ENCODE measurements around the gene TMEM18.
A peak's percentile ranks its signal among the peaks of the same experiment; 100 is the strongest.
"Not testable (repeated sequence)": the region's sequence is repeated elsewhere in the genome, so short reads cannot be mapped to it uniquely, and the experiment has no call there.

Gene TMEM18

DNA sequence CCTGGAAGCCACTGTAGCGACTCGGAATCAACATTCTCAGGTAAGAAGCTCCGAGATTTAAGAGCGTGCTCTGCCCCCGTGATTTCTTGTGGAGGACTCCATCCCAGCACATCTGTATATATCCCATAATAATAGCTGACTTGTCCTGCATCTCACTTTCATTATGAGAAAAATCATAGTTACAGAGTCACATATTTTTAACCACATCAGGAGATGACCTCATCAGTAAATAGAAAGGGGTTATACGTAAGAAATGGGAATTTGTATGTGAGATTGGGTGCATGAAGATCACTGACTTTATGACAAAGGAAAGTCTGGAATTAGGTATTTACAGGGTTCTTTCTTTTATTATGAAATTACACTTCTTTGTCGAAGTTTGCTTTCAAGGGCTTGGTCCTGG lies 16.4 kb upstream of the TMEM18 start:
- DNase-seq (ENCODE audit: low read depth), result no peak

- no peak for DNase-seq (ENCODE audit: low read depth)
Measured at GRCh38 chr2:692767-693166, 15.6 kb upstream of the TMEM18 start.

DNA sequence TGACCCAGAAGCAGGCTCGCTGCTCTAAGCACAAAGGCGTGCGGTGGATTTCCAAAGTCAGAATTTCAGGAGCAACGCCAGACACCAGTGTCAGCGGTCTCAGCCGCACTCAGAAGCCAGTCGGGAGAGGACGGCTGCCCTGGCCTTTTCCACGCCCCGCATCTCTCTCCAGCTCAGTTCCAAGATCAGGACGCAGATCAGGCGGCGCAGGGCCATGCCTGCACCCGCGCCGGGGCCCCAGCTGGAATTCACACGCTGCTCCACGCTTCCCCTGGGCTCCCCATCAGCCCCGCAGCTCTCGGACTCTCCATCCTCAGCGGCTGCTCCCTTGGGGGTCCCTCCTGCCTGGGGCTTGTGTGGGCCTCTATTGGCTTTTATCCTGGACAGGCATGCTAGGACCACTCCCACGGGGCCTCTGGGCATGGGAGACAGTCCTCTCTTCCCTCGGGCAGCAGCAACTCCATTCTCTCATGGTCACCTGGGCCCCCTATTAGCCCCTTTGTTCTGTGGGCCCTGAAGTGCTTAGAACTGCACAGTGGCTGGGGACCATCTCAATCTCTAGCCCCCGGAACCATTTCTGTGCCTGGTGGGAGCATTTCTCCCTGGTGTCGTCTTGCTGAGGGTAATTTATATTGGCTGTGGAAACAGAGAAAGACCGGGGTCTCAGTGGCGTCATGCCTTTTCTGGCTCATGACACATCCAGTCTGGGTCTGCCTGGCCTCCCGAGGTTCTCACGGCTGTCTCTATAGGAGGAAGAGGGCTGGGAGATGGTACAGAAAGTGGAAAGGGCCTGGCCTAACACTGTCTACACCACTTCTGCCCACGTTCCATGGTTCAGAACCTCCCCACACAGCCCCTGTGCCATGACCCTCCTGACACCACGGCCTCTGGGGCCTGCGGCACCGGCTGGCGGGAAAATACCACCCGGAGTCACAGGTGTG lies 14.9 kb upstream of the TMEM18 start:
- DNase-seq (ENCODE audit: low read depth), result no peak

GRCh38 chr2:690799-691198 lies 13.6 kb upstream of the TMEM18 start:
- DNase-seq (ENCODE audit: low read depth), result no peak

DNA sequence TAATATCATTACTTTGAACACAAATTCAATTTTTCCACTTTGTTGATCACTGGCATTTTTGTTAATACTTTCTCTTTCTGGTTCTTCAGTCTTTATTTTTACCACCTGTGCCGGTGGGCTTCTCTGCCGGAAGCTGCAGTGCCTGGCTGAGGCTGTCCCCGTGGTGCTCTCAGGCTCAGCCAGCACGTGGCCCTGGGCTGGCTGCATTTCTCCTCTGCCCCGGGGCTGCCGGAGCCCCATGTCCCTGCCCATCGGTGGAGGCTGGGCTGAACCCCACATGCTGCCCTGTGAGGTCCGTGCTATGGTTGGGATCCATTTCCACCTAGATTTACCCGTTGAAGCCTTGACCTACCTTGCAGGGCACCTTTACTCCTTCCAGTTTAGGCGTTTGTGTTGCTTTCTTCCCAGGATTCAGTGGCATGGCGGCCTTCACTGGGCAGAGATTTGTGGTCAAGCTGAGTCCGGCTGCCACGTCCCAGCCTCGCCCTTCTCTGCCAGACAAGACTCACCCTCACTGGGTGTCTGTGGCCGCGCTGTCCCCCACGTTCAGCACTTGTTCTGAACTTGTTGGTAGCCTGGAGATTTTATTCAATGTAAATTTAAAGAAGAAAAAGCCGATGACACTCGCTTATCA lies 12.8 kb upstream of the TMEM18 start:
- DNase-seq (ENCODE audit: low read depth), result no peak

GRCh38 chr2:689237-689636 lies 12.0 kb upstream of the TMEM18 start:
- no peak for DNase-seq (ENCODE audit: low read depth)

- no peak for DNase-seq (ENCODE audit: low read depth)
Measured at GRCh38 chr2:688504-689076, 11.4 kb upstream of the TMEM18 start.

DNA sequence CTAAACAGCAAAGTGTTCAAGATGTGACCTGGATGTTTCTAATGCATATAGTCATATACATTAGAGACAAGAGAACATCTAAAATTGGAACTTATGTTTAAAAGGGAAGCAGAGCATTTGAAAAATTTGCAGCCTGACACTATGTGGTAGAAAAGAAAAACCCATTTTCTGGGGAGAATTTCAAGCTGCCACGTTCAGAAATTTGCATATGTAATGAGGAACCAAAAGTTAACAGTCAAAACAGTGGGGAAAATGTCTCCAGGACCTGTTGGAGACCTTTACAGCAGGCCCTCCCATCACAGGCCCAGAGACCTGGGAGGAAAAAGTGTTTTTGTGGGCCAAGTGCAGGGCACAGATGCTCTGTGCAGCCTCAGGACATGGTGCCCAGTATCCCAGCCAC lies 8.2 kb upstream of the TMEM18 start:
- no peak for DNase-seq (ENCODE audit: low read depth)

GRCh38 chr2:684913-685312 lies 7.7 kb upstream of the TMEM18 start:
- DNase-seq (ENCODE audit: low read depth), result not testable (repeated sequence)

DNA sequence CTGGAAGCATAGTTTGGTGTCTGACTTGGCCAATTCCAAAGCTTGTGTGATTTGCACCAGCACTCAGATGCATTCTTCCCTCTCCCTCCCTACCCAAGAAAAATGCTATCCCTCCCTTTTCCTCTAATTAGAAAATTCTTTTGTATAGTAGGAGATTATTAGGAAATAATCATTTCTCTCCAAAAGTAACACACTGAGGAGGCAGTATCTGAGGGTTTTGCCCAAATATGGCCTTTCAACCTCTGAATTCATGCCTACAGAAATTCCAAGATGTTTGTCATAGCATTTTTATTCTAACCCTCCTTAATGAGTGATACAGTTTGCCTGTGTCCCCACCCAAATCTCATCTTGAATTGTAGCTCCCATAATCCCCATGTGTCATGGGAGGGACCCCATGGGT lies 5.0 kb upstream of the TMEM18 start:
- DNase-seq (ENCODE audit: low read depth), result no peak

- DNase-seq (ENCODE audit: low read depth), result no peak
Measured at GRCh38 chr2:681312-681711, 4.1 kb upstream of the TMEM18 start.

DNA sequence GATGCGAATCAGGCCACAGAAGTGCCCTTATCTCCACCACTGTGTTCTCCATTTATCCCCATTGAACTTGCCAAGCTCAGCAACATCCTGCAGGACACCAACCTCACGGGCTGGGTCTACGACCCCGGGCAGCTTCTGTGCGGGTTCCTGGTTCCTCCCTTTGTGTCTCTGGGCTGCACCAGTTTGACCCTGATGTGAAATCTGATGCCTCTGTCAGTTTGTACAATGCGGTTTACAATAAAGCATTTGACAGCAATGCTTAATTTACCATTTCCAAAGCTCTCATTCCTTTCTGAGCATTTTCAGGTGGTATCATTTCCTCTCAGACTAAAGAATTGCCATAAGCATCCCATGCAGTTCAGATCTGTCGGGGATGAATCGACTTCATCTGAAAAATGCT lies 3.3 kb upstream of the TMEM18 start:
- DNase-seq (ENCODE audit: low read depth), result no peak

DNA sequence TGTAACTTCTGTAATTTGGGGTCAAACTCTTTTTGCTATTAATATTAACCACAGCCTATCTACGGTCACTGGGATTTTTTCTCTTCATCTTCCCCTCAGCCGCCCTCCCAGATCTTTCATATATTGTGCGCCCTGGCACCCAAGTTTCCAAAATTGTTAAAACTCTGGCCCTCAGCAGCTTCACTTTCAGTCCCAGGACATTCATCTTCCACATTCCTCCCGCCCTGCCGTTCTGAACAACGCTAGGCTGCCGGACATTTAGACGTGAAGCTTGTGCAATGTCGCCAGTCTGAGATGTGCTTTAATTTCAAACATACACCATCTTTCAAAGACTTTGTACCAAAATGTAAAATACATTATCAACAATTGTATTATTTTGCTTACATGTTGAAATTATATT lies 1.8 kb upstream of the TMEM18 start:
- no peak for DNase-seq (ENCODE audit: low read depth)

DNA sequence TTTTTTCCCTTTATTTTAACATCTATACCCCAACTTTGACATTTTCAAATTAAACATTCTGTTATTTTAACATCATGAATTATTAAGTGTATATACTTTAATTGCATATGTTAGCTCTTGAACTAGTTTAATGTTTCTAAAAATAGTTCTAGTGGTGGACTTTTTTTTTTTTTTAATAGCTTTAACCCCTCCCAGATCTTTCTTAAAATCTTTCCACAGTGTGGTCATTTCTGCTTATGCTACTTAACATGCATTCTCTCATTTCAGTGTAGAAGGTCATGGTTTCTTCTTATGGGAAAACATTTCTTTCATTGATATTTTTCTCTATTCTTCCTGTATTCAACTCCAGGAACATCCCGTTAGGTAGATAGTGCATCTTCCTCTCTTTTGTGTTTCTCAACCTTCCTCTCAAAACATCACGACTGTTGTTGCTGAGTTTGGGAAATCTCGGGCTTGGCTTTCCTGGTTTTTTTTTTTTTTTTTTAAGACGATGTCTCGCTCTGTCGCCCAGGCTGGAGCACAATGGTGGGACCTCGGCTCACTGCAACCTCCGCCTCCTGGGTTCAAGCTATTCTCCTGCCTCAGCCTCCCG lies 849 bp upstream of the TMEM18 start:
- DNase-seq (ENCODE audit: low read depth), result no peak

DNA sequence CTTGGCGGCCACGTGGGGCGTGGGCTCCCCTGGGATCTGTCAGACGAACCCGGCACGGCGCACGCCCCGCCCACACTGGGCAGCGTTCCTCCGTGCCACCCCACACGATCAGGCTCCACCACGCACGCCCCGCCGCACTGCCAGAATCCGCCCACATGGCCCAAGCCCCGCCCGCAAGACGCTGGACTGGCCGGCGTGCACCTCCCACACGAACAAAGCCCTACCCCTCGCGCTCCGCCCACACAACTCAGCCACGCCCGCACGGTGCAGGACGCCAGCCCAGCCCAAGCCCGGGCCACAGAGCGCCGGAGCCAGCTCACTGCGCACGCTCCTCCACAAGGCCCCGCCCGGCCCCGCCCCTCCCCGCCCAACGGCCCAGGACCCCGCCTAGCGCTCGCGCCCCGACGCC lies 555 bp downstream of the TMEM18 start:
- DNase-seq (ENCODE audit: low read depth), result peak; percentile 94

- peak; percentile 31 for DNase-seq (ENCODE audit: low read depth)
Measured at GRCh38 chr2:675982-676646, 1.1 kb downstream of the TMEM18 start.

GRCh38 chr2:675460-675859 lies 1.7 kb downstream of the TMEM18 start:
- no peak for DNase-seq (ENCODE audit: low read depth)

DNA sequence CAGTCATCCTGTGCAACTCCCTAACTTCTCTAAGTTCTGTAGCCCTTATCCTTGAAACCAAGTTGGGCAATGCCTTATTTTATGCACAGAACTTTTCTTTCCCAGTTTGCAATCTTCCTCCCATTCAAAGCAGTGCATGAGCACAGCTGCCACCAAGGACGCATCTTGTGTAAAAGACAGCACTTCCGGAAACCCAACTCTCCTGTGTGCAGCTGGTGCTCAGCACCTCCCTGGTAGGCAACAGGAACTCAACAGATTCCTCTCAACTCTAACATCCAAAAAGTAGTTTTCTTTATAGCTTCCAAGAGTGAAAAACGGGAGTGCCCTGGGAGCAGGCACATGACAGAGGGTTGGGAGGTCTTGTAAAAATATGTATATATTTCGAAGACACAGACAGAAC lies 2.2 kb downstream of the TMEM18 start:
- no peak for DNase-seq (ENCODE audit: low read depth)

- DNase-seq (ENCODE audit: low read depth), result no peak
Measured at GRCh38 chr2:674321-674985, 2.8 kb downstream of the TMEM18 start.

GRCh38 chr2:673615-674320 lies 3.4 kb downstream of the TMEM18 start:
- no peak for DNase-seq (ENCODE audit: low read depth)

GRCh38 chr2:673016-673415 lies 4.2 kb downstream of the TMEM18 start:
- DNase-seq (ENCODE audit: low read depth), result no peak
